CD8-positive, alpha-beta memory T cell (primary cell): Measurements from ENCODE around the gene CROCC. TPM values are rescaled to one million over a fixed set of nuclear protein-coding genes. Genes with fewer than 3 reads are reported as not detected.
"Not testable (repeated sequence)": the region's sequence is repeated elsewhere in the genome, so short reads cannot be mapped to it uniquely, and the experiment has no call there.

Experiments used
- CTCF ChIA-PET: fragments of 350-600 bp; sonication (Branson Sonifier 250); formaldehyde crosslinking; loops from one replicate; lab custom pipeline; 2021; ENCODE audit warnings: antibody characterized with exemption; lab: Charles Lee
- POLR2A ChIA-PET: fragments of 350-600 bp; sonication (Branson Sonifier 250); formaldehyde crosslinking; loops from one replicate; lab custom pipeline; 2021; ENCODE audit warnings: antibody characterized with exemption; lab: Charles Lee
- DNase-seq, 5 donors: peaks; one replicate each; pipeline versions ENCODE4 v3.0.0 to v3.0.0-alpha.2; 2020 to 2022; ENCODE audit warnings: mixed read lengths in 1 of 5
- H3K27ac ChIP-seq: one replicate; pipeline ENCODE4 v1.7.0; 2013; ENCODE audit warnings: low read depth, mild to moderate bottlenecking, low read length, moderate library complexity
- H3K27me3 ChIP-seq: 2 replicates; pipeline ENCODE4 v1.7.0; 2013; ENCODE audit warnings: low read length, mild to moderate bottlenecking; ENCODE audit not compliant: insufficient read depth, poor library complexity, severe bottlenecking
- H3K36me3 ChIP-seq: 2 replicates; pipeline ENCODE4 v1.7.0; 2013; ENCODE audit warnings: mild to moderate bottlenecking, low read length, moderate library complexity; ENCODE audit not compliant: insufficient read depth
- H3K4me1 ChIP-seq: 2 replicates; pipeline ENCODE4 v1.7.0; 2013; ENCODE audit warnings: mild to moderate bottlenecking, low read length, moderate library complexity; ENCODE audit not compliant: insufficient read depth
- H3K4me3 ChIP-seq: 2 replicates; pipeline ENCODE4 v1.7.0; 2013; ENCODE audit warnings: mild to moderate bottlenecking, low read length
- H3K9me3 ChIP-seq: 2 replicates; pipeline ENCODE4 v1.7.0; 2013; ENCODE audit warnings: mild to moderate bottlenecking, low read length
- H3K27ac Mint-ChIP-seq, 8 donors: one replicate each; pipeline ENCODE4 v1.8.0; 2020 to 2021; ENCODE audit warnings: mixed read lengths in 8 of 8, mild to moderate bottlenecking in 6 of 8, inconsistent platforms in 3 of 8, moderate library complexity in 3 of 8
- H3K27me3 Mint-ChIP-seq, 2 donors: one replicate each; pipeline ENCODE4 v1.8.0; 2020 to 2021; ENCODE audit warnings: mixed read lengths in 2 of 2, mild to moderate bottlenecking in 1 of 2, moderate library complexity in 1 of 2
- H3K36me3 Mint-ChIP-seq, 3 donors: one replicate each; pipeline ENCODE4 v1.8.0; 2020 to 2021; ENCODE audit warnings: mixed read lengths in 3 of 3, inconsistent platforms in 1 of 3, mild to moderate bottlenecking in 1 of 3
- H3K4me1 Mint-ChIP-seq, 3 donors: one replicate each; pipeline ENCODE4 v1.8.0; 2020 to 2021; ENCODE audit warnings: mixed read lengths in 3 of 3, inconsistent platforms in 1 of 3, mild to moderate bottlenecking in 1 of 3
- H3K4me3 Mint-ChIP-seq, 7 donors: one replicate each; pipeline ENCODE4 v1.8.0; 2020 to 2021; ENCODE audit warnings: mixed read lengths in 7 of 7, mild to moderate bottlenecking in 6 of 7, moderate library complexity in 4 of 7, inconsistent platforms in 2 of 7
- H3K9me3 Mint-ChIP-seq, 5 donors: one replicate each; pipeline ENCODE4 v1.8.0; 2020 to 2022; ENCODE audit warnings: mixed read lengths in 5 of 5, mild to moderate bottlenecking in 3 of 5, moderate library complexity in 2 of 5, inconsistent platforms in 1 of 5
- polyA plus RNA-seq: library from polyadenylated mRNA; unstranded; fragments of 300-500 nt; fragmentation: Illumina TruSeq; gene quantifications from one replicate; pipeline ENCODE4 v1.2.3, GENCODE V29; 2021
- total RNA-seq, 2 experiments: library from RNA; stranded (reverse); gene quantifications; one replicate each; pipeline ENCODE4 v1.2.3, GENCODE V29; 2021

Gene CROCC
- total and polyA plus RNA-seq, 3 experiments from 2014 or later, result 6.9 to 30.1 (median 25.6) TPM

GRCh38 chr1:16915627-16915973 lies 6.1 kb upstream of the CROCC start:
- Mint-ChIP-seq H3K4me3 (peak overlapping the region; percentile 72 to 93 (median 91)), H3K27me3 (no peaks in the 10 kb centered on the region), H3K4me1 (peaks cover 33 to 57% (median 39%) of the 10 kb centered on the region in 3 donors), H3K36me3 (peaks cover 0 to 3% (median 0%) of the 10 kb centered on the region in 3 donors), H3K9me3 (no peaks in the 10 kb centered on the region), H3K27ac (peak overlapping the region in 6 of 8 donors; percentile 78 to 94 (median 88))
- Histone ChIP-seq H3K36me3 (no peaks in the 10 kb centered on the region), H3K4me1 (peaks cover 15% of the 10 kb centered on the region), H3K27ac (no peak overlapping the region), H3K27me3 (no peaks in the 10 kb centered on the region), H3K4me3 (no peak overlapping the region), H3K9me3 (no peaks in the 10 kb centered on the region)
- CTCF ChIA-PET, result interaction anchor here (1.0 kb wide), 1 partner anchor 9 kb away, joined by 4 read pairs; no protein-coding TSS in a partner anchor
- POLR2A ChIA-PET, result interaction anchor here (0.8 to 3.1 kb wide), 2 partner anchors 11 to 198 kb away, joined by 3 to 17 read pairs; no protein-coding TSS in a partner anchor
- no peak for DNase-seq

GRCh38 chr1:16916036-16916880 lies 5.5 kb upstream of the CROCC start:
- H3K4me3 ChIP-seq, H3K9me3 ChIP-seq, H3K9me3 Mint-ChIP-seq, H3K27ac ChIP-seq, H3K36me3 Mint-ChIP-seq, CTCF ChIA-PET, H3K27me3 Mint-ChIP-seq, POLR2A ChIA-PET, H3K27me3 ChIP-seq, DNase-seq, H3K36me3 ChIP-seq: not testable (repeated sequence)
- peaks cover 15% of the 10 kb centered on the region for H3K4me1 ChIP-seq
- peaks cover 38 to 63% (median 45%) of the 10 kb centered on the region in 3 donors for H3K4me1 Mint-ChIP-seq
- peak overlapping the region in 5 of 8 donors; percentile 7 to 88 (median 80) for H3K27ac Mint-ChIP-seq
- H3K4me3 Mint-ChIP-seq, result peak overlapping the region; percentile 22 to 93 (median 51)

- peak in 1 of 5 donors; percentile 40 for DNase-seq
- peaks cover 20% of the 10 kb centered on the region for H3K4me1 ChIP-seq
- no peaks in the 10 kb centered on the region for H3K9me3 ChIP-seq
- no peaks in the 10 kb centered on the region for H3K36me3 ChIP-seq
- H3K36me3 Mint-ChIP-seq, result peaks cover 0 to 7% (median 0%) of the 10 kb centered on the region in 3 donors
- no peaks in the 10 kb centered on the region for H3K27me3 Mint-ChIP-seq
- no peaks in the 10 kb centered on the region for H3K9me3 Mint-ChIP-seq
- H3K4me3 Mint-ChIP-seq, result no peak overlapping the region
- H3K4me3 ChIP-seq, result no peak overlapping the region
- ChIA-PET POLR2A (interaction anchor here (0.7 to 1.0 kb wide), 2 partner anchors 15 to 307 kb away, joined by 3 read pairs; no protein-coding TSS in a partner anchor), CTCF (no interaction called here)
- H3K4me1 Mint-ChIP-seq, result peaks cover 45 to 64% (median 47%) of the 10 kb centered on the region in 3 donors
- H3K27me3 ChIP-seq, result no peaks in the 10 kb centered on the region
- no peak overlapping the region for H3K27ac ChIP-seq
- peak overlapping the region in 1 of 8 donors; percentile 44 for H3K27ac Mint-ChIP-seq
Observed at GRCh38 chr1:16918371-16918770, 3.4 kb upstream of the CROCC start.

GRCh38 chr1:16918936-16919665 lies 2.6 kb upstream of the CROCC start:
- H3K4me3 Mint-ChIP-seq, H3K4me3 ChIP-seq, H3K36me3 ChIP-seq, CTCF ChIA-PET, H3K9me3 ChIP-seq, H3K36me3 Mint-ChIP-seq, H3K9me3 Mint-ChIP-seq, H3K27ac ChIP-seq, H3K27me3 ChIP-seq, H3K27me3 Mint-ChIP-seq: not testable (repeated sequence)
- peaks cover 41 to 59% (median 46%) of the 10 kb centered on the region in 3 donors for H3K4me1 Mint-ChIP-seq
- peak in 1 of 5 donors; percentile 19 for DNase-seq
- peak overlapping the region in 4 of 8 donors; percentile 7 to 91 (median 60) for H3K27ac Mint-ChIP-seq
- peaks cover 17% of the 10 kb centered on the region for H3K4me1 ChIP-seq
- POLR2A ChIA-PET, result interaction anchor here (1.0 kb wide), 1 partner anchor 16 kb away, joined by 3 read pairs; no protein-coding TSS in a partner anchor

GRCh38 chr1:16920951-16921350 lies 780 bp upstream of the CROCC start:
- CTCF ChIA-PET, result interaction anchor here (1.4 kb wide), 1 partner anchor 16 kb away, joined by 6 read pairs; no protein-coding TSS in a partner anchor
- Mint-ChIP-seq H3K27ac (peak overlapping the region in 3 of 8 donors; percentile 15 to 88 (median 17)), H3K27me3 (no peaks in the 10 kb centered on the region), H3K4me3 (peak overlapping the region in 5 of 7 donors; percentile 7 to 83 (median 29)), H3K9me3 (no peaks in the 10 kb centered on the region), H3K4me1 (peaks cover 31 to 51% (median 34%) of the 10 kb centered on the region in 3 donors), H3K36me3 (peaks cover 0 to 6% (median 0%) of the 10 kb centered on the region in 3 donors)
- peaks cover 10% of the 10 kb centered on the region for H3K4me1 ChIP-seq
- no peak overlapping the region for H3K27ac ChIP-seq
- no peaks in the 10 kb centered on the region for H3K27me3 ChIP-seq
- no peaks in the 10 kb centered on the region for H3K9me3 ChIP-seq
- peak in 1 of 5 donors; percentile 34 for DNase-seq
- POLR2A ChIA-PET, result no interaction called here
- H3K4me3 ChIP-seq, result no peak overlapping the region
- H3K36me3 ChIP-seq, result no peaks in the 10 kb centered on the region

- Histone ChIP-seq H3K27ac (no peak overlapping the region), H3K4me1 (peaks cover 10% of the 10 kb centered on the region), H3K4me3 (no peak overlapping the region), H3K27me3 (no peaks in the 10 kb centered on the region), H3K9me3 (no peaks in the 10 kb centered on the region), H3K36me3 (no peaks in the 10 kb centered on the region)
- Mint-ChIP-seq H3K4me1 (peaks cover 30 to 52% (median 35%) of the 10 kb centered on the region in 3 donors), H3K9me3 (no peaks in the 10 kb centered on the region), H3K4me3 (peak overlapping the region in 3 of 7 donors; percentile 13 to 83 (median 81)), H3K27ac (peak overlapping the region in 2 of 8 donors; percentile 7 to 88), H3K27me3 (no peaks in the 10 kb centered on the region), H3K36me3 (peaks cover 0 to 6% (median 0%) of the 10 kb centered on the region in 3 donors)
- DNase-seq, result peak in 1 of 5 donors; percentile 31
- CTCF ChIA-PET, result no interaction called here
- POLR2A ChIA-PET, result no interaction called here
Observed at GRCh38 chr1:16922466-16922865, 735 bp downstream of the CROCC start.

- Histone ChIP-seq H3K4me3 (no peak overlapping the region), H3K9me3 (no peaks in the 10 kb centered on the region), H3K27me3 (no peaks in the 10 kb centered on the region), H3K36me3 (no peaks in the 10 kb centered on the region), H3K4me1 (peaks cover 10% of the 10 kb centered on the region), H3K27ac (no peak overlapping the region)
- peak overlapping the region in 2 of 8 donors; percentile 7 to 14 for H3K27ac Mint-ChIP-seq
- CTCF ChIA-PET, result no interaction called here
- H3K9me3 Mint-ChIP-seq, result no peaks in the 10 kb centered on the region
- H3K4me3 Mint-ChIP-seq, result peak overlapping the region in 1 of 7 donors; percentile 20
- POLR2A ChIA-PET, result no interaction called here
- H3K27me3 Mint-ChIP-seq, result no peaks in the 10 kb centered on the region
- H3K4me1 Mint-ChIP-seq, result peaks cover 32 to 56% (median 35%) of the 10 kb centered on the region in 3 donors
- H3K36me3 Mint-ChIP-seq, result peaks cover 0 to 6% (median 0%) of the 10 kb centered on the region in 3 donors
- DNase-seq, result peak in 1 of 5 donors; percentile 43
Observed at GRCh38 chr1:16922885-16923431, 1.2 kb downstream of the CROCC start.
